ENCODE data around the gene LILRB2.
A peak's percentile ranks its signal among the peaks of the same experiment; 100 is the strongest.
"Not testable (repeated sequence)": the region's sequence is repeated elsewhere in the genome, so short reads cannot be mapped to it uniquely, and the experiment has no call there.

Gene LILRB2

DNA sequence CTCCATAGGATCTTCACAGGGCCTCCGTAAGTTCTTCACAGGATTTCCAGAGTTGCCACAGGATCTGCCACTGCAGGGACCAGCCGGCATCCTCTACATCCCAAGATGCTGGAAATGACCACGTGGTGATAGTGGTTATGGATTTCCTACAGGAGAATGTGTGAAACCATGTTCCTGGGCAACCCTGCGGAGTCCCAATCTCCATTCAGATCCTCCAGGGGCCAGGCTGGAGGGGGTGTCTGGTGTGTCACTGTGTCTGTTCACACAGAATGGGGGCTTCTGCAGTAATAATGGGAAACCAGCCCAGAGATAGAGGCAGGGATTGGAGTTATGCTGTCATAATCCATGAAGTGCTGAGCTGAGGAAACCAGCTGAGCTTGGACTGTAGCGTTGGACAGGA is 47.0 kb downstream of the LILRB2 start:
- H3K4me3 ChIP-seq (ENCODE audit: low read depth, low read length) = no peak overlapping the region
- CTCF ChIA-PET = interaction anchor here (0.8 to 1.6 kb wide), 7 partner anchors 10 to 97 kb away, joined by 3 to 5 read pairs (median 3); partner anchors contain the start of genes LENG1 and RPS9
- POLR2A ChIA-PET = no interaction called here
- TF ChIP-seq, protein P1, sequence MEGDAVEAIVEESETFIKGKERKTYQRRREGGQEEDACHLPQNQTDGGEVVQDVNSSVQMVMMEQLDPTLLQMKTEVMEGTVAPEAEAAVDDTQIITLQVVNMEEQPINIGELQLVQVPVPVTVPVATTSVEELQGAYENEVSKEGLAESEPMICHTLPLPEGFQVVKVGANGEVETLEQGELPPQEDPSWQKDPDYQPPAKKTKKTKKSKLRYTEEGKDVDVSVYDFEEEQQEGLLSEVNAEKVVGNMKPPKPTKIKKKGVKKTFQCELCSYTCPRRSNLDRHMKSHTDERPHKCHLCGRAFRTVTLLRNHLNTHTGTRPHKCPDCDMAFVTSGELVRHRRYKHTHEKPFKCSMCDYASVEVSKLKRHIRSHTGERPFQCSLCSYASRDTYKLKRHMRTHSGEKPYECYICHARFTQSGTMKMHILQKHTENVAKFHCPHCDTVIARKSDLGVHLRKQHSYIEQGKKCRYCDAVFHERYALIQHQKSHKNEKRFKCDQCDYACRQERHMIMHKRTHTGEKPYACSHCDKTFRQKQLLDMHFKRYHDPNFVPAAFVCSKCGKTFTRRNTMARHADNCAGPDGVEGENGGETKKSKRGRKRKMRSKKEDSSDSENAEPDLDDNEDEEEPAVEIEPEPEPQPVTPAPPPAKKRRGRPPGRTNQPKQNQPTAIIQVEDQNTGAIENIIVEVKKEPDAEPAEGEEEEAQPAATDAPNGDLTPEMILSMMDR (IDR thresholded peaks at IDR 0.05; ENCODE audit: insufficient read depth, low read length, missing control alignments) = no peak
- DNase-seq (ENCODE audit: low read depth, low spot score) = no peak

DNA sequence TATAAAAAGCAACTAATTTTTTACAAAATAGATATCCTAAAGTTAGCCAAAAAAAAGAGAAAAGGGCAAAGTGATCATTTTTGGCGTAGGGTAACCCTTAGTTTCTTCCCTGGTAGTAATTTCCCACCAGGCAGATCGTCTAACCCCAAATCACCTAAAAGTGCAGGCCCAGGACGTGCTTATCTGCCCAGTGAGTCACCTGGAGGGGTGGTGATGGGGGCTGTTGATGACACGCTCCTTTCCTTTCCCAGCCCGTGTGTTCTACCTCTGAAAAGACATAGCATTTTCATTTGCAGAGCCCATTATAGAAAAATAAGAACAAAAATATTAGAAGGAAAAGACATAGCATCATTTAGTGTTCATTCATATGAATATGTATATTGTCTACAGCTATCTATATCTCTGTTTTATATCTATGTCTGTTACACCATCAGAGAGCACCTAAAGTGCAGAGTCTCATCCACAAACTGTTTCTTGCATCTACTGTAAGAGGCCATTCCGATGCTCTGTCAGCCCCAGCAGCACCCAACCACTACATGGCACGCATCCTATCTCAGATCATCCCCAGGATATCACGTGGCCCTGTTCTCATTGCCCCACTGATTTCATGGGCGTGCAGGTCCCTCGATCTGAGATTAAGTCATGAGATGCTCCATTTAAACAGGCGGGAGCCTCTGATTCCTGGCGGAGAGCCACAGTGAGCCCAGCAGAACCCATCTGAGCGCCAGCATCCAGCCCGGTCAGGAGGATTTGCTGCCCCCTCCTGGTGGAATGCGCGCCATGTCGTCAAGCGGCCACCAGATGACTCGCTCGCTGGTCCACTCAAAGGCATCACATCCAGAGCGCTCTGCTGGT is 49.6 kb downstream of the LILRB2 start:
- CTCF ChIA-PET = interaction anchor here (0.6 to 2.4 kb wide), 13 partner anchors 15 to 81 kb away, joined by 3 to 22 read pairs (median 3); partner anchors contain the start of gene MBOAT7
- POLR2A ChIA-PET = no interaction called here
- no peak overlapping the region for H3K4me3 ChIP-seq (ENCODE audit: low read depth, low read length)
- TF ChIP-seq, protein P1 (IDR thresholded peaks at IDR 0.05; ENCODE audit: insufficient read depth, low read length, missing control alignments) = peak; percentile 93
- no peak for DNase-seq (ENCODE audit: low read depth, low spot score)

DNA sequence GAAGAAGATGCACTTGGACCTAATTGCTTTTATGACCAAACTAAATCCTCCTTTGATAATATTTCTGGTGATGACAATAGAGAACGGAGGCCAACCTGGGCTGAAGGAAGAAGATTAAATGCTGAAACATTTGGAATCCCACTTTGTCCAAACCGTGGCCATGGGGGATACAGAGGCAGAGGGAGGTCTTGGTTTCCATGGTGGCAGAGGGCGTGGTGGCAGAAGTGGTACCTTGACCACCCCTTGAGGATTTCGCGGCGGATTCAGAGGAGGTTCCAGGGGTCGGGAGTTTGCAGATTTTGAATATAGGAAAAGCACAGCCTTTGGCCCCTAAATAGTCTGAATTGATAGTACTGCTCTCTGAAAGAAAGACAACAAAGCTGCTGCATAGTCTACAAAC is 50.9 kb downstream of the LILRB2 start:
- no peak for DNase-seq (ENCODE audit: low read depth, low spot score)
- H3K4me3 ChIP-seq (ENCODE audit: low read depth, low read length) = no peak overlapping the region
- CTCF ChIA-PET = no interaction called here
- TF ChIP-seq, protein P1 (IDR thresholded peaks at IDR 0.05; ENCODE audit: insufficient read depth, low read length, missing control alignments) = no peak
- POLR2A ChIA-PET = no interaction called here

DNA sequence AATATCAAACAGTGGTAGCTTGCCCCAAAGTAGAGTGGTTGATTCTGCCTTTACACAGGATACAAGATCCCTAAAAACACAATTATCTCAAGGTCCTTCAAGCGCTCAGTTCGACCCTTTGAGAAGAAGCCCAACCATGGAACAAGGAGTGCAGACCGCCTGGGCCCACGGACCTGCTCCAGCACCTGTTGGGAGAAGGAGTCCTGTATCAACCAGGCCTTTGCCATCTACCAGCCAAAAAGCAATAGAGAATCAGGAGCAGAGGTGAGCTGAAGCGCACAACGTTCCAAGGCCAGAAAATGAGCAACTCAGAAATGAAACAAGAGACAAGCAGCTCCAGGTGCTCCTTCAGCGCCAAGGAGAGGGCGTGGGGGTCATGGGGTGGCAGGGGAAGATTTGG is 51.8 kb downstream of the LILRB2 start:
- TF ChIP-seq, protein P1 (IDR thresholded peaks at IDR 0.05; ENCODE audit: insufficient read depth, low read length, missing control alignments) = no peak
- ChIA-PET CTCF (interaction anchor here (0.7 to 1.3 kb wide), 5 partner anchors 8 to 65 kb away, joined by 3 to 5 read pairs (median 3); no protein-coding TSS in a partner anchor), POLR2A (no interaction called here)
- no peak overlapping the region for H3K4me3 ChIP-seq (ENCODE audit: low read depth, low read length)
- no peak for DNase-seq (ENCODE audit: low read depth, low spot score)

DNA sequence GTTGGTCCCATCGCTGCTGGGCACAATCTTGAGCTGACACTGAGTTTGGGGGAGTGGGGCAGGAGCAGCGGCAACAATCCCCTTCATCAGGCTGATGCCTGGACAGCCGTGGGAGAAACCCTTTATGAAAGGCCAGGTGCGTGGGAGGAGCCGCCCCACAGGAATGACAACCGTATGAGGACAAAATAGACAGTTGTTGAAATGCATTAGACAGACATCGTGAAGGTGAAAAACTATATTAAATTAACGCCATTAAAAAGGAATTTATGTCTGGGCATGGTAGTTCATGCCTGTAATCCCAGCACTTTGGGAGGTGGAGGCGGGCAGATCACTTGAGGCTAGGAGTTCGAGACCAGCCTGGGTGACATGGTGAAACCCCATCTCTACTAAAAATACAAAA is 56.3 kb downstream of the LILRB2 start:
- POLR2A ChIA-PET; DNase-seq (ENCODE audit: low read depth, low spot score); CTCF ChIA-PET; H3K4me3 ChIP-seq (ENCODE audit: low read depth, low read length): not testable (repeated sequence)

DNA sequence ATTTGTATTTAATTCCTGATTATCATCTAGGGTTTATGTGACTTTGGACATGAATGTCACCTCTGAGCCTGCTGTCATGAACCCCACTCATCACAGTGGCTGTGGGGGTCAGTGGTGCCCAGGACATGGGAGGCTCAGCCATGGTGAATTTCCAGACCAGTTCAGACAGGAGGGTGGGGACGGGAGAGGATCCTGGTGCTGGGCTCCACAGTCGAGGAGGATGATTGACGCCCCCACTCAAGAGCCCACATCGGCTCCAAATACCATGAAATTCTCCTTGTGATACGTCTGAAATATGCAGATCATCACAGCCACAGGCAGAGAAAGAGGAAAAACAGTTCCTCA is 57.0 kb downstream of the LILRB2 start:
- DNase-seq (ENCODE audit: low read depth, low spot score); H3K4me3 ChIP-seq (ENCODE audit: low read depth, low read length); POLR2A ChIA-PET: not testable (repeated sequence)
- CTCF ChIA-PET = interaction anchor here (1.3 to 1.5 kb wide), 2 partner anchors 10 to 55 kb away, joined by 3 read pairs; no protein-coding TSS in a partner anchor

All from AG04449 (cell line).